GM06990 (cell line): ENCODE measurements around the gene AIFM3.

Experiments
- DNase-seq: peaks from one replicate; pipeline ENCODE4 v3.0.0-alpha.2; 2011; ENCODE audit not compliant: insufficient read length; ENCODE audit errors: extremely low read depth
- H3K27me3 ChIP-seq: replicated peaks from 2 replicates; pipeline ENCODE4 v1.6.0; 2011; ENCODE audit warnings: low read length; ENCODE audit not compliant: control insufficient read depth, insufficient read depth
- H3K36me3 ChIP-seq: 2 replicates; pipeline ENCODE4 v1.5.1; 2011; ENCODE audit warnings: low read length; ENCODE audit not compliant: control insufficient read depth, insufficient read depth
- H3K4me3 ChIP-seq: replicated peaks from 2 replicates; pipeline ENCODE4 v1.5.1; 2011; ENCODE audit warnings: low read depth, mild to moderate bottlenecking, control low read depth, low read length
- CTCF ChIP-seq: IDR thresholded peaks from 2 replicates; pipeline ENCODE4 v1.5.1; 2011; ENCODE audit warnings: low read length, control low read depth, mild to moderate bottlenecking, inconsistent platforms; ENCODE audit not compliant: insufficient read depth, poor library complexity, severe bottlenecking

Gene AIFM3

GRCh38 chr22:20966883-20967696, at the start of gene AIFM3:
Gene AIFM3 (plus strand): TSS chr22:20967255. CDS start chr22:20967945, 690 bp downstream.
- Histone ChIP-seq H3K4me3 (no peak within 1 kb of the TSS), H3K27me3 (no peaks in the 10 kb centered on the region; the same call in 1 of the 2 replicates), H3K36me3 (no peaks in the 10 kb centered on the region)
- DNase-seq = no peak
- TF ChIP-seq CTCF = no peak

- H3K36me3 ChIP-seq = no peaks in the 10 kb centered on the region
- H3K27me3 ChIP-seq = no peaks in the 10 kb centered on the region
- no peak for DNase-seq
- TF ChIP-seq CTCF = no peak
- peak overlapping the region; percentile 93 for H3K4me3 ChIP-seq
Observed at GRCh38 chr22:20918663-20919218, 48.3 kb upstream of the AIFM3 start.

- DNase-seq = no peak
- no peak for TF ChIP-seq CTCF
- Histone ChIP-seq H3K27me3 (no peaks in the 10 kb centered on the region), H3K4me3 (peak overlapping the region; percentile 93), H3K36me3 (no peaks in the 10 kb centered on the region)
Observed at GRCh38 chr22:20919718-20920117, 47.3 kb upstream of the AIFM3 start.

GRCh38 chr22:20920881-20921203, 46.2 kb upstream of the AIFM3 start:
- H3K36me3 ChIP-seq = no peaks in the 10 kb centered on the region
- H3K4me3 ChIP-seq = peak overlapping the region; percentile 93
- DNase-seq = no peak
- no peaks in the 10 kb centered on the region for H3K27me3 ChIP-seq
- no peak for TF ChIP-seq CTCF

- TF ChIP-seq CTCF = no peak
- no peaks in the 10 kb centered on the region for H3K27me3 ChIP-seq
- no peak for DNase-seq
- H3K36me3 ChIP-seq = no peaks in the 10 kb centered on the region; the same call in 1 of the 2 replicates
- no peak overlapping the region for H3K4me3 ChIP-seq
Observed at GRCh38 chr22:20922141-20922751, 44.8 kb upstream of the AIFM3 start.
